Calu3 (cell line): ENCODE measurements around the gene HOXA7. TPM values are rescaled to one million over a fixed set of nuclear protein-coding genes. Genes with fewer than 3 reads are reported as not detected.

Experiments used
- BruUV-seq: library from RNA; stranded (reverse); fragments of 400-500 nt; replicated peaks from 2 replicates; lab custom pipeline; 2021; lab: Mats Ljungman, UMichigan
- CTCF ChIA-PET: fragments of 300-600 bp; sonication (Branson Sonifier 250); formaldehyde crosslinking; loops from one replicate; lab custom pipeline; 2022; ENCODE audit warnings: antibody characterized with exemption; lab: Charles Lee
- DNase-seq: peaks from one replicate; pipeline ENCODE4 v3.0.0; 2022
- H3K27ac Mint-ChIP-seq: one replicate; pipeline ENCODE4 v1.8.0; 2022; ENCODE audit warnings: mixed read lengths; ENCODE audit not compliant: unreplicated experiment
- H3K27me3 Mint-ChIP-seq: one replicate; pipeline ENCODE4 v1.8.0; 2022; ENCODE audit warnings: mixed read lengths; ENCODE audit not compliant: unreplicated experiment
- H3K36me3 Mint-ChIP-seq: one replicate; pipeline ENCODE4 v1.8.0; 2022; ENCODE audit warnings: mild to moderate bottlenecking, moderate library complexity, mixed read lengths; ENCODE audit not compliant: insufficient read depth, unreplicated experiment
- H3K4me1 Mint-ChIP-seq: one replicate; pipeline ENCODE4 v1.8.0; 2022; ENCODE audit warnings: mild to moderate bottlenecking, low read depth, mixed read lengths; ENCODE audit not compliant: unreplicated experiment
- H3K4me3 Mint-ChIP-seq: one replicate; pipeline ENCODE4 v1.8.0; 2022; ENCODE audit warnings: mild to moderate bottlenecking, low read depth, moderate library complexity, mixed read lengths; ENCODE audit not compliant: unreplicated experiment
- H3K9me3 Mint-ChIP-seq: one replicate; pipeline ENCODE4 v1.8.0; 2022; ENCODE audit warnings: low read depth, mixed read lengths; ENCODE audit not compliant: unreplicated experiment
- CTCF ChIP-seq: fragments of 200-600 bp; IDR thresholded peaks from one replicate; pipeline ENCODE4 v1.8.0; 2022; ENCODE audit warnings: antibody characterized with exemption; ENCODE audit not compliant: unreplicated experiment
- intact Hi-C: fragments of 100-400 bp; cut with micrococcal nuclease; formaldehyde crosslinking; loops from one replicate; pipeline ENCODE4 v1.10.0; 2022; ENCODE audit not compliant: unreplicated experiment
- total RNA-seq: library from RNA; stranded (reverse); gene quantifications from 2 replicates; pipeline ENCODE4 v1.2.3, GENCODE V29; 2022

The HOXA7 gene
- total RNA-seq, 1 experiment from 2014 or later, result not detected

- peaks cover 9% of the 10 kb centered on the region for H3K36me3 Mint-ChIP-seq
Observed at GRCh38 chr7:27191833-27192545, 35.5 kb upstream of the HOXA7 start.

DNA sequence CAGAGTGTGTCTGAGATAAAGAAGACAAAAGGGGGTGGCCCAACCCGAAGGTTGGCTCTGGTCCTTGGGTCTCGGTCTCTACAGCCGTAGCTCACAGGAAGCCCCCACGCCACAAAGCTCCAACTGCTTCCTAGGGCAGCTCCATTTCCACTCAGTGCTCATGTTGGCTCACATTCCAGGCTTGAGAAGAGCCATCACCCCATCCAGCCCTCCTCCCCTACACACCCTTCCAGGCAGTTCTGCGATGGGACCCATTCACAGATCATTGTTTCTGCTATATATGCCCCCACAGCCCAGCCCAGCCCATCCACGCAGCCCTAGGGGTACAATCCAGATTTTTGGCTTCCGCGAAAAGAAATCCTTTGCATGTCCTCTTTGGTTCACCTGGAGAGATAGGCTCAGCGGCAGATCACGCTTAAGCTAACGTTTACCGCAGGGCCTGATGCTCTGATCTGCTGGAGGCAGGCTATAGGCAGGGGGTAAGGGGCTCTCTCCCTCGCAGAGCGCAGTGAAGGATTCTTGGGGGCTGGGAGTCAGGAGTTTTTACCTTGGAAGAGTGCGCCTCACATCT lies 34.8 kb upstream of the HOXA7 start:
- Mint-ChIP-seq H3K9me3 (no peaks in the 10 kb centered on the region), H3K4me1 (no peaks in the 10 kb centered on the region), H3K27me3 (peaks cover 64% of the 10 kb centered on the region), H3K4me3 (peak overlapping the region; percentile 61), H3K27ac (no peak overlapping the region), H3K36me3 (peaks cover 9% of the 10 kb centered on the region)
- no peak for TF ChIP-seq CTCF
- no TSS peak for BruUV-seq
- intact Hi-C loops, result no loop called here
- CTCF ChIA-PET, result interaction anchor here (1.5 kb wide), 1 partner anchor 11 kb away, joined by 4 read pairs; no protein-coding TSS in a partner anchor
- no peak for DNase-seq

More at GRCh38 chr7:27191833-27192545, 35.5 kb upstream of the HOXA7 start:
- Mint-ChIP-seq H3K4me3 (peak overlapping the region; percentile 61), H3K9me3 (no peaks in the 10 kb centered on the region), H3K27ac (no peak overlapping the region), H3K27me3 (peaks cover 57% of the 10 kb centered on the region), H3K4me1 (no peaks in the 10 kb centered on the region)
- CTCF ChIA-PET, result interaction anchor here (0.6 to 0.7 kb wide), 3 partner anchors 48 to 1930 kb away, joined by 3 to 5 read pairs (median 4); no protein-coding TSS in a partner anchor
- TF ChIP-seq CTCF, result no peak
- intact Hi-C loops, result no loop called here
- BruUV-seq, result no TSS peak
- DNase-seq, result no peak

DNA sequence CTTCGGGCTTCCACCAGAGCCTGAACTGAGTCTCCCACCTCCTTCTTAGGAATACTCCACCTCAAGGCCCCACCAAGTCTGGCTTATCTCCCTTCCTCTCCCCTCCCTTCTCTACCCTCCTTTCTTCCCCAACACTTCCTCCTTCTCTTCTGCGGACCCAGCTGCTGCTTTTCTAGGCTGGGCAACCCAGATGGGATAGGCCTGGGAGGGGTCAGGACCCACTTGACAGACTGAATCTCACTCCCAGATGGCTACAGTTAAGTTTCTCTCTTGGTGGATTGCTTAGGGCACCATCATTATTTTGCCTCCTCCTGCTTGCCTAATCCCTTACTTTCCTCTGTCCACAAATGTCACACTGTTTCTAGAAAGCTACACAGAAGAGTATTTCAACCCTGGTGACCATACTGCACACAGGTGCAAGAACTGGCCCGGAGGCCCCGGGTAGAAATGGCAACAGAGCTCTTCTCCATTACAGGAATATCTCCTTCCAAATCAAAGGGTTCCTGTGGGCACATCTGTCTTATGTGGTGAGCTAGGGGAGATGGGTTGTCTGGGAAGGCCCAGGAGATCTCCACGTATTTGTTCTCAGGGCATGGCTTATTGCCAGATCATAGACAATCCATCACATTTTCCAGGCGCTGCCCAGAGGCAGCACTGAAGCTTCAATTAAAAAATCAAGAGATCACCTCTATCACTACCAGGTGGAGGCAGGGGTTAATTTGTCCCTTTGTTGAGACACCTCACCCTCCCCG lies 33.7 kb upstream of the HOXA7 start:
- no peaks in the 10 kb centered on the region for H3K9me3 Mint-ChIP-seq
- CTCF ChIA-PET, result interaction anchor here (0.5 to 1.5 kb wide), 3 partner anchors 10 to 1190 kb away, joined by 3 to 5 read pairs (median 4); partner anchors contain the start of gene HOXA13
- TF ChIP-seq CTCF, result no peak
- no peaks in the 10 kb centered on the region for H3K4me1 Mint-ChIP-seq
- no peak overlapping the region for H3K4me3 Mint-ChIP-seq
- no peak for DNase-seq
- H3K27ac Mint-ChIP-seq, result no peak overlapping the region
- peaks cover 10% of the 10 kb centered on the region for H3K36me3 Mint-ChIP-seq
- intact Hi-C loops, result no loop called here
- no TSS peak for BruUV-seq
- peaks cover 74% of the 10 kb centered on the region for H3K27me3 Mint-ChIP-seq

- no peak overlapping the region for H3K27ac Mint-ChIP-seq
- no peak for DNase-seq
- CTCF ChIA-PET, result interaction anchor here (0.9 to 1.7 kb wide), 2 partner anchors 11 to 12 kb away, joined by 3 read pairs; partner anchors contain the start of gene HOXA13
- no TSS peak for BruUV-seq
- TF ChIP-seq CTCF, result no peak
- peaks cover 6% of the 10 kb centered on the region for H3K4me1 Mint-ChIP-seq
- H3K9me3 Mint-ChIP-seq, result no peaks in the 10 kb centered on the region
- peaks cover 17% of the 10 kb centered on the region for H3K36me3 Mint-ChIP-seq
- H3K4me3 Mint-ChIP-seq, result no peak overlapping the region
- H3K27me3 Mint-ChIP-seq, result peaks cover 82% of the 10 kb centered on the region
- intact Hi-C loops, result no loop called here
Observed at GRCh38 chr7:27189295-27189996, 33.0 kb upstream of the HOXA7 start.
